EH (cell line): Measurements from ENCODE around the gene RIPOR3.
"Not testable (repeated sequence)": the region's sequence is repeated elsewhere in the genome, so short reads cannot be mapped to it uniquely, and the experiment has no call there.

Experiments used
- DNase-seq: peaks from one replicate; pipeline ENCODE4 v3.0.0-alpha.2; 2015; ENCODE audit warnings: low read depth

The RIPOR3 gene

DNA sequence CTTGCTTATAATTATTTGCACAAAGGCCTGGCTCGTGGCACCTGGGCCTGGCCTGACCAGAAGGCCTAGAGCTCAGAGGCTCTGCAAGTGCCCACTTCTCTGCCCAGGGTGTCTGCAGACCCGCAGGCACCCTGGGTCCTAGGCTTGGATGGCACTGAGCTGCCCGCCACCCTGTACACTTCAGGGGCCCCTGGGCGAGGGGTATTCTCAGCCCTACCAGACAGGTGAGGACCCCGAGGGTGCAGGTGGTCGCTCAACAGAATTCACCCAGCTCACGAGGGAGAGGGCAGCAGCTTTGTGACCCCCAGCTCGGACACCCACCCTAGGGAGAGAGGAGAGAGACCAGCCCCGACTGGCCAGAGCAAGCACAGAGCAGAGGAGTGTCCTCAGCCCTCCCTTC lies 83.9 kb downstream of the RIPOR3 start:
- no peak for DNase-seq

DNA sequence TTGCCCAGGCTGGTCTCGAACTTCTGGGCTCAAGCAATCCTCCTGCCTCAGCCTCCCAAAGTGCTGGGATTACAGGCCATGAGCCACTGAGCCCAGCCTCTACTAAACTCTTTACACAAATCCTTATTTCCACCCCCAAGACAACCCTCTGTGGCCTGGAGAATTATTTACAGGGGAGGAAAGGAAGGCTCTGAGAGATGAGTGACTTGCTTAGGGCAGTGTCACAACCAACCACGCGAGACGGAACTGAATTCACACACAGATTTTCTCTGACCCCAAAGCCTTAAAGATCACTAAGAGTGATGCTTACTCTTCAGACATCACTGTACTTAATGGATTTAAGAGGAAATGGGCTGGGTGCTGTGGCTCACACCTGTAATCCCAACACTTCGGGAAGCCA lies 86.2 kb downstream of the RIPOR3 start:
- no peak for DNase-seq

DNA sequence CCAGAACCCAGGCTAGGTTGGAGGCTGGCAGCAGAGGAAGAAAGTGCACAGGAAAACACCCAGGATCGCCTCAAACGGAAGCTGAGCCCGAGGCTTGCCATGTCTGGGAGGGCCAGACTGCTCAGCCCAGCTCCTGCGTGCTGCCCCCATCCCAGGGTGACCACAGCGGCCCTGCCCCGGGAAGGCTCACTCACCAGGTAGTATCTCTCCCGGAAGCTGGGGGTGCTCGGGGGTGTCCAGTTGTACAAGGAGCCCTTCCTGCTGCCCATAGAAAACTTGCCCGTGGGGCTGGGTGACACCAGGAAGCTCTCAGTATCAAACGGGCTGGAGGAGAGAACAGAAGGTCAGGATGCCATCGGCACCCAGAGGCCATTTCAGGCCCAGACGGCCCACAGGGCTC lies 86.9 kb downstream of the RIPOR3 start:
- DNase-seq = no peak

DNA sequence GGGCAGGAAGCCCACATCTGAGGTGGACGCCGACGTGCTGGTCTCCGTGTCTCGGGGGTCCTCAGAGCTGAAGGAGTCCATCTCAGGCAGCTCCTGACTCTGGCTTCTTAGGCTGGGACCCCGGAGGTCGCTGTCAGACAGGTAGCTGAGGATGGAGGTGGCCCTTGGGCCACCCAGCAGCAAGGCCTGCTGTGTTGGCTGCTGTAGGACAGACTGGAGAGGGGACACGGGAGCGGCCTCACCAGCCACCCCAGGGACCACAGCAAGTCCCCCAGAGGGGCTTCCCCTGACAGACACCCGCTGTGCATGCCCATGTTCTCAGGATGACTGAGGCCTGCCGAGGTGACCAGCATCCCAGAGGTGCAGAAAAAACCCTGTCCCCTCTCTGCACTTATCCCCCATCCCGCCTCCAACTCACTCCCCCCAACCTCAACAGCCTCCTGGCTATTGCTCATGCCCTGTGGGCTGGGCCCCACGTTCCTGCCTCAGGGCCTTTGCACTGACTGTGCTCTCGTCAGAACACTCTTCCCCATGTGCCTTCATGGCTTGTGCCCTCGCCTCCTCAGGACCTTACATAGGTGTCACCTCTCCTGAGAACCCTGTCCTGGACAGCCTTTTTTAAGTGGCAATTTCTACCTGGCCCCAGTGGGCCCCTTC lies 88.8 kb downstream of the RIPOR3 start:
- DNase-seq = no peak

DNA sequence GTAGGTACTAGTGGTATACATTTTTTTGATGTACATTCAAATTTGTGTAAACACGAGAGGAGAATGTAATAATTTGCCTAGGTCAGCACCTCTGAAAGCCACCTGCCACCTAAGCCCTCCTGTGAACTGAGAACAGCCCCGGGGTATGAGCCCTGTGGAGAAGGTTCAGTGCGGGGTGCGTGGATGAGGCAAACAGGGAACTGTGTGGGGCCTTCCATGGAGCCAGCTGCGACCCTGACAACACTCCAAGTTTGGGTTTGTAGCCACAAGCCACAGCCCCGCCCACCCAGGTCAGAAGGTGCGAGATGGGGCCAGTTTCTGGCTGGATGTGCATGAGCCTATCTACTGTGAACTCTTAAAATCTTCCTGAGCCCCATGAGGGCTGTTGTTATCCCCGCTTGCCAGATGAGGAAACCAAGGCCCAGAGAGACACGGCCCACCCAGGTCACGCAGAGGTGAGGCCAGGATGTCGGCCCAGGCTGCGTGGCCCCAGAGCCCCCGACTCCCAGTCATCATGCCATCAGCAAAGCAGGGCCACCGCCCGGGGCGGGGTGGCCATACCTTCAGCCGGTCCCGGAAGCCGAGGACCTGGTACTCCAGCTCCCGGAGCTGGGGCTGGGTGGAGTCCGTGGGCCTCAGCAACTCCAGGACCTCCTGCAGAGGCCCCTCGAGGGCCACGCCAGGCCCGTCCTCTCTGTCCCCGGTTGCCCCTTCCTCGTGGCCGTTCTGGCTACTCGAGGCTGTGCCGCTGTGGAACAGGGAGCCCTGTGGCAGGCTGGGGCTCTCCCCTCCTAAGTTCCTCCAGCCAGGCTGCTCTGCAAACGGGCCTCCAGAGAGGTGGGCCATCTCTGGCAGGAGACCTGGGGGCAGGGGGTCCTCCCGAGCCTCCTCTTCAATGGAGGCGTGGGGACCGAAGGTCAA lies 89.6 kb downstream of the RIPOR3 start:
- DNase-seq = no peak

DNA sequence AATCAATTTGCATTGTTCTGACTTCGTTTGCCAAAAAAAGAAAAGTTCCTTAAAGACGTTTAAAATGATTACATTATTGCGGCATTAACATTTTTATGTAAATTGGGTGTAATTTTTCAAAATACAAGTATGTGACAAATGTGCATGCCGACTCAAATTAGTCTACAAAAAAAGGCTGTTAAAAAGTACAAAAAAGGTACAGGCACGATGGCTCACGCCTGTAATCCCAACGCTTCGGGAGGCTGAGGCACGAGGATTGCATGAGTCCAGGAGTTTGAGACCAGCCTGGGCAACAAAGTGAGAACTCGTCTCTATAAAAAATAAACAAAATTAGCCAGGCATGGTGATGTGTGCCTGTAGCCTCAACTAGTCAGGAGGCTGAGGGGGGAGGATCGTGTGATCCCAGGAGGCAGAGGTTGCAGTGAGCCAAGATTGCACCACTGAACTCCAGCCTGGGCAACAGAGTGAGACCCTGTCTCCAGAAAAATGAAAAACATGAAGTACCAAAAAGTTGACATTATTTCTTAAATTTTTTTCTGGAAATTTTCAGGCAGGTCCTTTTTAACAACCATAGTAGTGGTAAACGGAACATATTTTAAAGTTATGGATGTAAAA lies 91.0 kb downstream of the RIPOR3 start:
- DNase-seq = no peak

DNA sequence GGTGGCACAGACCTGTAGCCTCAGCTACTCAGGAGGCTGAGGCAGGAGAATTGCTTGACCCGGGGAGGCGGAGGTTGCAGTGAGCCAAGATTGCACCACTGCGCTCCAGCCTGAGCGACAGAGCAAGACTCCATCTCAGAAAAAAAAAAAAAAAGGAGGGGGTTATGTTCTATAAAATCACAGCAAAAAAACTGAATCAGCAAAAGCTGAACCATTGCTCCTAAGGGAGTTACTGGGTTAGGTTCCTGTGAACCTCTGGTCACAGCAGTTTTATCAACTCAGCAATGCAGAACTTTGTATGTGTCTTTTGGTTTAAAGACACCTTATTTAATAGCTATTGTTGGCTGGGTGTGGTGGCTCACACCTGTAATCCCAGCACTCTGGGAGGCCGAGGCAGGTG lies 92.6 kb downstream of the RIPOR3 start:
- not testable (repeated sequence) for DNase-seq

DNA sequence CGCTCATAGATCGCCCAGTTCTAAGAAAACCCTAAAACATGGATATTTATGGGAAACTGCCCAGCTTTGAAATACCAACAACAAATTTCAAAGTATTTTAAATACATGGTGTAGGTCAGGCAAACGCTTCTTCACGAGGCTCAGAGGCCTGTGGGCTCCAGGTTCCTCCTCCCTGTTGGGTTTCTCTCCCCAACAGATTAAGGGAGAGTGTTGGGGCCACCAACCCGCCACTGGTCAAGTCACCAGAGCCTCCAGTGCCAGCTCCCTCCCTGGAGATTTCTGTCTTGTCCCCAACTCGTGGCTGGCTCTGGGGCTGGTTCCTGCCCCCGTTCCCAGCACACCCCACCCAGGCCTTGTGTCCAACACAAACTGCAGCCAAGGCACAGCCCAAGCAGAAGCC lies 93.3 kb downstream of the RIPOR3 start:
- DNase-seq = no peak

DNA sequence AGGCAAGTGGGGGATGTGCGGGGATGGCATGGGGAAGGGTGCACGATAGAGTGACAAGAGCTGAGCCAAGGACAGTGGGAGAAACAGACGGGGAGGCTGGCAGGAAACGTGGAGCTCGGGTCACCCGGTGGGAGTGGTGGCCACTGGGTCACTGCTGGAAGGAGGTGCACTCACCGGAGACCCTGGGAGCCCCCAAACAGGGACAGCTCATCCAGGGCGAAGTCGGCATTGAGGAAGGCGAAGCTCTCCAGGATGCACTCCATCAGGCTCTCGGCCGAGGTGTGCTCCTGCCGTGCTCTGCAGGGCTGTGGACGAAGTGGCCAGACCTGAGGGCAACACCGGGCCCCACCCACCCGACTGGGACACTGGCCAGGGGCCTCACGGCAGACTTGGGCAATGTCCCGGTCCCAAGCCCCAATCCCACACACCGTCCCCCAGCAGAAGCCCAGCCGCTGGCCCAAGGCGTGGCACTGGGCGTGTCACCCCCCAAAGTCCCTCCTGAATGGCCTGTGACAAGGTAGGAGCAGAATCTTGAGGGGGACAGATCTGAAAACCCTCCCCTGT lies 93.9 kb downstream of the RIPOR3 start:
- DNase-seq = no peak

DNA sequence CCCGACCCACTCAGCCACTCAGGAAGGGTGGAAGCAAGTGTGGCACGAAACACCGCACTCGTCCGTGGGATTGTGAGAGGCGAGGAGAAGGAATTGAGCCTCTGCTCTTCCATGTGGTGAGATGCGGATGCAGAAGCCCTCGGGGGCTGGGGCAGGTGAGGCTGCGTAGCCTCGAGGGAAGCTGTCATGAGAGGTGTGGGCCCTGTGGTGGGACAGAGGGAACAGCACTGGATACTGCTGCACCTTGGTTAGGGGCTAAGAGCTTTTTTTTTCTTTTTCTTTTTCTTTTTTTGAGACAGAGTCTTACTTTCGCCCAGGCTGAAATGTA lies 94.7 kb downstream of the RIPOR3 start:
- DNase-seq = no peak

DNA sequence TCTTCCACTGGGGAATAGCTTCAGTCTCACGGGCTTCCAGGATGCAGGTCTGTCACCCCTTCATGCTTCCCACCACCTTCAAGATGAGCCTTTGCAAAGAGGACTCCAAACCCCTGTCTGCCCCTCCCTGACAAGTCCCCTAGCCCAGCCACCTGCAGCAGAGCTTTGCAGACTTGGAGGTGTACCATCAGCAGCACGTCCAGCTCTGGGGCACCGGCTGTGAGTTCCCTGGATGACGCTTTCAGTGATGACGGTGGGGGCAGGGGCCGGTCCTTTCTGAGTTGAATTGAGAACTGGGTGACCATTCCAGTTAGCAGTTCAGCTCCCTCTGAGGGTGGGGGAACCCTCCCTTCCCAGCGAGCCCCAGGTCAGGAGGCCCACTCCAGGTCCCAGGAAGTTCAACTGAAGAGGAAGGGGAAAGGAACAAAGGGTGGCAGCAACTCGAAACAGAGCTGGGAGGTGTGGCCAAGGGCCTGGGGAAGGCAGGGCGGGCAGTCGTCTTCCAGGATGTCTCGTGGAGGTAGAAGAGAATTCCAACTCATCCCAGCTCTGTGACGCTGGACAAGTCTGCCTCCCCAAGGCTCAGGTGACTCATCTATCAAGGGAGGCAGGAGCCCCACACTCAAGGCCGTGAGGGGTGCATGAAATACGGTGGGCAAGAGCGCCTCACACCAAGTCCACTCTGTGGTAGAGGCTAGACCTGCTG lies 95.2 kb downstream of the RIPOR3 start:
- peak; percentile 17 for DNase-seq

DNA sequence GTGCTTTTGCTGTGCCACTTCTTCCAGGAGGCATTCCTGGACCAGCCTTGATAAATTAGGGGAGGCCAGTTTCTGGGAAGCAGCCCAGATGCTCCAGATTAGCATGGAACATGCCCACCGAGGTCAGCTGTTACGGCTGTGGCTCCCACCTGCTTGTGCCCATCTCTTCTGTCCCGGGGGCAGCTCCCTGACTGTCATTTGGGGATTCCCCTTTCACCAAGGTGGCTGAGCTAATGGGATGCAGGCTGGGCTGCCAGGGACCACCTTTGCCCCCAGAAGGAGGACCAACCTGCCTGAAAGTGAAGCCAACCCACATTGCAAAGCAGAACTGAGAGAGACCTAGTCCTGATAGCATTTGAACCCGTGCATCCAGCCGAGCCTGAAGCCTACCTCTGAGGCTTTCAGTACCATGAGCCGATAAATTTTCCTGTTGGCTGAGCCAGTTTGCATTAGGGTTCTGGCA lies 95.9 kb downstream of the RIPOR3 start:
- DNase-seq = no peak

DNA sequence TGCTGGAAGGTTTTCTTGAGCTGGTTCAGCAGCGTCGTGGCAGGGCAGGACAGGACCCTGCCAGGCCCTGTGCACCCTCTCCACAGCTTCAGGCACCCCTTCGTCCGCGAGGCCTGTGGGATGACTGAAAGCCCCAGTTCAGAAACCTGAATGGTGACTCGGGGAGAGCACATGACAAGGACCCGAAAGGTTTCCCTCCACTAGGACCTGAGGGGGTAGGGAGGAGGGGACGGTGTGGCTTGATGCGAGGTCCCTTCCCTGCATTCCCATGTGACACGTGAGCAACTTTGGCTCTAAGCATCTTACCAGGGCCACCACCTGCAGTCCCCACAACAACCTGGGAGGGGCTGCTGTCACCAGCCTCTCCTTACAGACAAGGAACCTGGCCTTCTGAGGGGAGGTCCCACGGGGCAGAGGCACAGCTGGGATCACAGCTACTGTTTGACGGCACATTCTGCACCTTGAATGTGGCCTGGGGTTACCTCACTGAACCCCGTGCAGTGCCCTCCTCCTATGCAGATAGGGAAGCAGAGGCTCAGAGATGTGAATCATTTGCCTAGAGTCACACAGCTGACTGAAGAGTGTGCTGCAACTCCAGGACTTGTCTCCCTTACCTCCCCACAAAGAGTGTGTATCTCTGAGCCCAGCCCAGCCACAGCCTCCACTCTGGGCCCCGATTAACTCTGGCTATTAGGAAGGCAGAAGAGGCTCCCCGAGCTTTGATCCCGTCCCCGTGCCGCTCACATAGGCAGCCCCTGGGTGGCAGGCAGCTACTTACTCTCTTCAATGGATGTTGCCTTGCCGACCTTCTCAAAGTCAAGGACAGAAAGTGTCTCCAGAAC lies 96.5 kb downstream of the RIPOR3 start:
- peak; percentile 9 for DNase-seq

DNA sequence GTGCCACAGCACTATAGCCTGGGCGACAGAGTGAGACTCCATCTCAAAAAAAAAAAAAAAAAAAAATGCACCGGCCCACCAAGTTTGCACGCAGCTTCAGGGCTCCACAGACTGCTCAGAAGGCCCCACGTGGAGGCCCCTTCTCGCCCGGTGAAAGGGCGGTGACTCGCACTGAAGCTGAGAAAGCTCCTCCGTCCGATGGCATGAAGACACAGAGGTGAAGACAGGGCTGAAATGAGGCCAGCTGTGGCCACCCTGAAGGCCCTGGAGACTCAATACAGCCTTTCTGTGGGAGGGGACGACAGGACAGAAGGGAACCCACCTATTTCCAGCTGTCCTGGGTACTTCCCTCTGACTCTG lies 97.1 kb downstream of the RIPOR3 start:
- DNase-seq = peak; percentile 12

DNA sequence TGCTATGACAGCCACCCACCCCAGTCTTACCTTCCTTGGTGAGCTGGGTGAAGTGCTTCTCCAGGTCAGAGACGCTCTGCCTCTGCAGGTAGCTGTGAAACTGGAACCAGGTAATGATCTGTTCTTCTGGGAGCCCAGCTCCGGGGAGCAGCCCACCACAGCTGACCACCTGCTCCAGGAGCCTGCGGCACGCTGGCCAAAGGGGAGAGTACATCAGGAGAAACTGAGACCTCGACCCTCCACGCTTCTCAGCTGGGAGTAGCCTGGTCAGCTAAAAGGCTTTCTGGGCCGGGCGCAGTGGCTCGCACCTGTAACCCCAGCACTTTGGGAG lies 98.4 kb downstream of the RIPOR3 start:
- no peak for DNase-seq

DNA sequence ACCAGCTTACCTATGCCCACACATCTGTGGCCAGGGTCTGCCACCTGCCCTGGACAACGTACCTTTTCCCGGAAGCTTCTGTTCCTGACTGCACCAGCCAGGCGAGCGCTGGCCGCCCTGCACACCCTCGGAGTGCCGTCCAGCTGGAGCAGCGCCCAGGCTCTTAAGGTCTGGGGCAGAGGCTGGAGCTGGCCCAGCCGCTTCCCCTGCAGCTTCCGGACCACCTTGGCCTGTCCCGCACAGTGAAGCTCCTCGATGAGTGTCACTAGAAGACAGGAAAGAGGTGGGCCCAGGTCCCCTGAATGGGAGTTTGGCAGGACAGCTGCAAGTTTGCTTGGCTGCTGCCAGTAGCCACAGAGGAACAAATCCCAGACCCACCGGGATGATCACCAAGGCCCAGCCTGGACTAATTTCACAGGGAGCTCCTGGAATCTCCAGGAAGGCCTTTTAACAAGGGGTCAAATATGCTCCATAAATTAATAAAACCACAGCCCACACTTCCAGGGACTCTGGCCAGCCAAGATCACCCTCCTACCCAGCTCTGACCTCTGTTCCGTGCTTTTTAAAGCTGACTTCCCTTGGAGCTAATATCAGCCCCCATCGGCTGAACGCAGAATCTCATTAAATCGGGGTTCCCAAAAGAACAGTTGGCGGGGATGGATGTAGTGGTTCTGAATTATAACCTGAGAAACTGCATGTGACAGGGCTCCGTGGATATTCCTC lies 98.9 kb downstream of the RIPOR3 start:
- peak; percentile 9 for DNase-seq

DNA sequence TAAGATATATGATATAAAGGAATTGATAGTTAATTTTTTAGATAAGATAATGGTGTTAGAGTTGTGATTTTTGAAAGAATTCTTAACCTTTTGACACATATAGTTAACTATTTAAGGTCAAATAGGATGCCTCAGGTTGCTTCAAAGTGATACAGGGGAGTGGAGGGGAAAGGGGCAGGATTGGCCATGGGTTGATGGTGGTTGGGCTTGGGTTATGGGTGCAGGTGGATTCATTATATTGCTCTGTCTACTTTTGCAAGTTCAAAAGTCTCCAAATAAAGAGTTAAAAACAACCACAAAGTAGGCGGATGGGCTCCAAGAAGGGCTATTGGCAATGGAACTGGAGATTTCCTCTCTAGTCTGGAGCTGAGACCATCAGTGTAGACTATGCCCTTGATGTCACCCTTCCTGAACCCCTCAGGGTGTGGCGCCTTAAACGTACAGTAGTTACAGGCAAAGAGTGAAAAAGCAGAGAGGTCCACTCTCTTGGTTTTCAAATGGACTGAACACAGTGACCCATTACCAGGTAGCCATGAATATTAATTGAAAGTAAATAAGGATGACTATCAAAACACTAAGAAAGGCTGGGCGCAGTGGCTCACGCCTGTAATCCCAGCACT lies 100.0 kb downstream of the RIPOR3 start:
- no peak for DNase-seq

DNA sequence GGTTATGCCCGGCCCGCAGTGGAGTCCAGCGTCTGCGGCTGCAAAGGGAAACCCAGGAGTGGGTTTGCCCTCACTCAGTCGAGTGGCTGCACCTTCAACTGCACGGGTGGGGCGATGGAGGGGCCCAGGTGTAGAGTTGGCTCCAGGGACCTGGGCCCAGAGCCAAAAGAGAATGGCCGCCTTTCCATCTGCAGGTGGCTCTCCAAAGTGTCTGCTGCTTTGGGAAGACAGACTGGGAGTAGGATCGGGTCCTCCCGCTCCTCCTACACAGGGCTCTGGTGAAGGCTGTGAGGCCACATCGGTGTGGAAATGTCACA lies 101.0 kb downstream of the RIPOR3 start:
- DNase-seq = no peak

DNA sequence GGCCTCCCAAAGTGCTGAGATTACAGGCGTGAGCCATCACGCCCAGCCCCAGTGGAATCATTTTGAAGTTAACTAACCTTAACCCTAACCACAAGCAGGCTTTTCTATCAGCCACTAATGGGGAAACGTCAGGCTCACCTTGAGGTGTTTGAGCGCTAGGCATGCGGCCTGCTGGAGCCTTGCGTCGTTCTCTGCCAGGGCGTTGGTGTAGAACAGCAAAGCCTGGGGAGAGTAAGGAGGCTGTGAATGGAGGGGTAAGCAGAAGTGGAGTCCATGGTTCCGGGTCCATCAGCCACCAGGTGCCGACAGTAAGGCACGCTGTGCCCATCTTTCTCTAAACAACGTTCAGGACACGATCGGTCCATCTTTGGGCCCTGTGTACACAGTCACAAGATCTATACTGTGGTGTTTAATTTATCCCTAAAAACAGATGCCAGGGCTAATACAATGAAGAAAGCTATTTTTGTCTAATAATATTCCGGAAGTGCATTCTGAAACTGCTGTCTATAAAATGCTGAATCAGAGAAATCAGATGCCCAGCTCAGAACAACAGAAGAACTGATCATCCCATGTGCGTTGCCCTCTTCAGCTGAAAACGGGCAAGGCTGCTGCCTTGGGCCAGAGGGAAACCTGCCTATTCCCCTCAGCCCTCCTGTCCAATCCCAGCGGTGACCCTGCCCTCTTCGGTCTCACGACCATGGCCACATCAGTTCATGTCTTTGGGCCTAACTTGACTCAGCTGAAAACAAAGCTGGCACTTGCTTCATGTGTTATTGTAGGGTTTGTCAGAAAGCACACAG lies 101.6 kb downstream of the RIPOR3 start:
- DNase-seq = no peak
